WERI-Rb-1 (cell line): ENCODE measurements around the gene VSX1.

Experiments
- DNase-seq: peaks from one replicate; pipeline ENCODE4 v3.0.0-alpha.2; 2020
- H3K27ac ChIP-seq: fragments of 250-450 bp; sonication (Bioruptor Pico); 2 replicates; pipeline ENCODE4 v1.5.1; 2020; ENCODE audit warnings: mild to moderate bottlenecking, moderate library complexity
- H3K27me3 ChIP-seq: fragments of 250-450 bp; sonication (Bioruptor Pico); 2 replicates; pipeline ENCODE4 v1.5.1; 2021; ENCODE audit warnings: mild to moderate bottlenecking, low read depth, moderate library complexity; ENCODE audit not compliant: insufficient read depth, severe bottlenecking
- H3K36me3 ChIP-seq: fragments of 250-450 bp; sonication (Bioruptor Pico); 2 replicates; pipeline ENCODE4 v1.5.1; 2020; ENCODE audit warnings: mild to moderate bottlenecking, moderate library complexity
- H3K4me3 ChIP-seq: 2 replicates; pipeline ENCODE4 v1.5.1; 2011; ENCODE audit warnings: low read depth, mild to moderate bottlenecking, control low read depth, low read length
- H3K9me3 ChIP-seq: fragments of 250-450 bp; sonication (Bioruptor Pico); 2 replicates; pipeline ENCODE4 v1.5.1; 2021; ENCODE audit warnings: mild to moderate bottlenecking, moderate library complexity; ENCODE audit not compliant: severe bottlenecking
- CTCF ChIP-seq: IDR thresholded peaks from 2 replicates; pipeline ENCODE4 v1.5.1; 2011; ENCODE audit warnings: low read depth, mild to moderate bottlenecking, control low read depth, inconsistent platforms, low read length

VSX1 gene

GRCh38 chr20:25090492-25091429, 8.8 kb upstream of the VSX1 start:
- DNase-seq, result no peak
- no peak overlapping the region for H3K27ac ChIP-seq

GRCh38 chr20:25089662-25090061, 7.7 kb upstream of the VSX1 start:
- Histone ChIP-seq H3K4me3 (no peak overlapping the region), H3K9me3 (no peaks in the 10 kb centered on the region), H3K27ac (no peak overlapping the region), H3K36me3 (no peaks in the 10 kb centered on the region), H3K27me3 (peaks cover 5% of the 10 kb centered on the region)
- no peak for TF ChIP-seq CTCF
- DNase-seq, result no peak

More at GRCh38 chr20:25090492-25091429, 8.8 kb upstream of the VSX1 start:
- Histone ChIP-seq H3K27me3 (no peaks in the 10 kb centered on the region), H3K9me3 (no peaks in the 10 kb centered on the region), H3K36me3 (no peaks in the 10 kb centered on the region), H3K4me3 (no peak overlapping the region)
- no peak for TF ChIP-seq CTCF

- peaks cover 11% of the 10 kb centered on the region for H3K27me3 ChIP-seq
- no peak overlapping the region for H3K27ac ChIP-seq
- no peak for TF ChIP-seq CTCF
- DNase-seq, result no peak
- no peak overlapping the region for H3K4me3 ChIP-seq
- H3K9me3 ChIP-seq, result no peaks in the 10 kb centered on the region
- H3K36me3 ChIP-seq, result no peaks in the 10 kb centered on the region
Measured at GRCh38 chr20:25089096-25089495, 7.2 kb upstream of the VSX1 start.

GRCh38 chr20:25088267-25088666, 6.3 kb upstream of the VSX1 start:
- no peak for DNase-seq
- peaks cover 17% of the 10 kb centered on the region for H3K27me3 ChIP-seq
- no peak overlapping the region for H3K27ac ChIP-seq
- no peaks in the 10 kb centered on the region for H3K9me3 ChIP-seq
- no peak overlapping the region for H3K4me3 ChIP-seq
- TF ChIP-seq CTCF, result no peak
- no peaks in the 10 kb centered on the region for H3K36me3 ChIP-seq

GRCh38 chr20:25087186-25087929, 5.4 kb upstream of the VSX1 start:
- Histone ChIP-seq H3K36me3 (no peaks in the 10 kb centered on the region), H3K9me3 (no peaks in the 10 kb centered on the region), H3K27ac (no peak overlapping the region), H3K27me3 (peaks cover 26% of the 10 kb centered on the region), H3K4me3 (no peak overlapping the region)
- no peak for DNase-seq
- TF ChIP-seq CTCF, result no peak
